Keratinocyte (primary cell): ENCODE results near the gene TENM4. TPM values are rescaled to one million over a fixed set of nuclear protein-coding genes. Genes with fewer than 3 reads are reported as not detected.

Source experiments
- DNase-seq: peaks from one replicate; pipeline ENCODE4 v3.0.0-alpha.2; 2011; ENCODE audit warnings: low read depth, missing footprints, low spot score
- FAIRE-seq: peaks from 2 replicates; lab custom pipeline; 2011; peaks lifted over from hg19 to GRCh38; lab: Jason Lieb, UNC
- H2AFZ ChIP-seq: 2 replicates; pipeline ENCODE4 v1.6.0; 2012; ENCODE audit warnings: low read length, control low read depth, inconsistent platforms; ENCODE audit not compliant: control insufficient read depth
- H3K27ac ChIP-seq: 2 replicates; pipeline ENCODE4 v1.5.1; 2011; ENCODE audit warnings: low read length; ENCODE audit not compliant: control insufficient read depth, insufficient read depth
- H3K27me3 ChIP-seq: 3 replicates; pipeline ENCODE4 v1.6.0; 2011; ENCODE audit warnings: low read length; ENCODE audit not compliant: control insufficient read depth, insufficient read depth; ENCODE audit errors: extremely low read depth
- H3K36me3 ChIP-seq, 2 experiments: 2 replicates in 1 of 2; 3 replicates in 1 of 2; pipeline ENCODE4 v1.5.1; 2011; ENCODE audit warnings: low read length in 2 of 2, mild to moderate bottlenecking in 1 of 2; ENCODE audit not compliant: control insufficient read depth in 2 of 2, insufficient read depth in 2 of 2; ENCODE audit errors: extremely low read depth in 1 of 2
- H3K4me1 ChIP-seq: 3 replicates; pipeline ENCODE4 v1.5.1; 2011; ENCODE audit warnings: low read length; ENCODE audit not compliant: control insufficient read depth, insufficient read depth; ENCODE audit errors: extremely low read depth
- H3K4me2 ChIP-seq: 3 replicates; pipeline ENCODE4 v1.6.0; 2011; ENCODE audit warnings: low read depth, low read length; ENCODE audit not compliant: control insufficient read depth, insufficient read depth; ENCODE audit errors: extremely low read depth
- H3K4me3 ChIP-seq, 3 experiments: fragments of 200-600 bp in 1 of 3; sonication (generic) in 1 of 3; 2 replicates in 2 of 3; 3 replicates in 1 of 3; pipeline ENCODE4 v1.5.1; 2011 to 2016; ENCODE audit warnings: low read length in 3 of 3, mild to moderate bottlenecking in 3 of 3, control low read depth in 2 of 3, inconsistent platforms in 1 of 3, low read depth in 1 of 3, mixed read lengths in 1 of 3, mixed run types in 1 of 3, moderate library complexity in 1 of 3; ENCODE audit not compliant: control insufficient read depth in 2 of 3, insufficient read depth in 2 of 3; ENCODE audit errors: extremely low read depth in 1 of 3
- H3K79me2 ChIP-seq: 2 replicates; pipeline ENCODE4 v1.6.0; 2012; ENCODE audit warnings: low read length; ENCODE audit not compliant: control insufficient read depth, insufficient read depth
- H3K9ac ChIP-seq: 3 replicates; pipeline ENCODE4 v1.6.0; 2011; ENCODE audit warnings: low read length; ENCODE audit not compliant: control insufficient read depth, insufficient read depth; ENCODE audit errors: extremely low read depth
- H3K9me1 ChIP-seq: 3 replicates; pipeline ENCODE4 v1.6.0; 2011; ENCODE audit warnings: low read length; ENCODE audit not compliant: control insufficient read depth, insufficient read depth; ENCODE audit errors: extremely low read depth
- H3K9me3 ChIP-seq: 2 replicates; pipeline ENCODE4 v1.5.1; 2012; ENCODE audit warnings: low read depth, low read length; ENCODE audit not compliant: control insufficient read depth
- H4K20me1 ChIP-seq: 3 replicates; pipeline ENCODE4 v1.6.0; 2011; ENCODE audit warnings: low read length; ENCODE audit not compliant: control insufficient read depth, insufficient read depth; ENCODE audit errors: extremely low read depth
- EZH2 ChIP-seq: IDR thresholded peaks from one replicate; pipeline ENCODE4 v1.6.1; 2012; ENCODE audit warnings: inconsistent platforms, mild to moderate bottlenecking, low read length, moderate library complexity
- dilution Hi-C: fragments of 300-500 bp; cut with MboI; formaldehyde crosslinking; loops from one replicate; pipeline ENCODE4 v1.7.0; 2020; ENCODE audit warnings: low sequenced_read_pairs; ENCODE audit not compliant: extremely low pct_ligation_motif_present
- polyA plus RNA-seq, 5 experiments: library from polyadenylated mRNA; depleted of rRNA in 3 of 5; stranded (reverse) in 3 of 5; stranded (forward) in 1 of 5; unstranded in 1 of 5; fragments of >200 nt; gene quantifications; 1 replicate in 1 of 5; 2 replicates in 3 of 5; 3 replicates in 1 of 5; pipeline versions ENCODE4 v1.2.1 to v1.2.3, GENCODE V29; 2011 to 2012; ENCODE audit warnings: missing spikeins in 2 of 5, low read depth in 1 of 5, low replicate concordance in 1 of 5
- TF ChIP-seq, protein P1 (sequence below), 3 experiments: IDR thresholded peaks in 1 of 3; conservative IDR thresholded peaks in 1 of 3; optimal IDR thresholded peaks in 1 of 3; 2 replicates in 2 of 3; 3 replicates in 1 of 3; pipeline versions ENCODE3 to v1.5.1; 2011; ENCODE audit warnings: low read length in 3 of 3, mild to moderate bottlenecking in 3 of 3, moderate library complexity in 2 of 3, control low read depth in 1 of 3, inconsistent platforms in 1 of 3; ENCODE audit not compliant: insufficient read depth in 2 of 3; ENCODE audit errors: extremely low read depth in 1 of 3

TENM4 gene
- polyA plus RNA-seq, 1 donor (not counting 4 experiments of a cell fraction or from before 2014, with no cell fraction given), result 3.5 TPM

DNA sequence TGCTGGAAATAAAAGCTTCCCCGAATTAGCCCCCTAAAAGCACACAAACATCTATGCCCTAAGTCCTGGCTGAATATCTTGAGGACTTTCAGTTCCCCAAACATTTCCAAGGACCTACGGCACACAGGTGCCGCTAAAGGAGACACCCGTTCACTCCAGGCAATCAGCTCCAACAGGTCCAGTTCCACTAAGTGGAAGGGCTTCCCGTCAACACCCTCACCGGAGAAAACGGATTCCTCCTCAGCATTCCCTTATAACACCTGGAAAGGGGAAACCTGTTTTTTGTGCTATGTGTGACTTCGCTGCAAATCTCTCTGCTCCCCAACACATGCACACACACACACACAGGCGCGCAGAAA, 3.9 kb downstream of the TENM4 start:
- peaks cover 45% of the 10 kb centered on the region for H3K4me1 ChIP-seq
- no peaks in the 10 kb centered on the region for H3K9me3 ChIP-seq
- no peaks in the 10 kb centered on the region for H3K27me3 ChIP-seq
- H4K20me1 ChIP-seq, result no peaks in the 10 kb centered on the region
- H2AFZ ChIP-seq, result peak overlapping the region; percentile 29
- H3K36me3 ChIP-seq, result peaks cover 0 to 9% of the 10 kb centered on the region in 2 experiments
- TF ChIP-seq EZH2, result no peak
- TF ChIP-seq, protein P1, sequence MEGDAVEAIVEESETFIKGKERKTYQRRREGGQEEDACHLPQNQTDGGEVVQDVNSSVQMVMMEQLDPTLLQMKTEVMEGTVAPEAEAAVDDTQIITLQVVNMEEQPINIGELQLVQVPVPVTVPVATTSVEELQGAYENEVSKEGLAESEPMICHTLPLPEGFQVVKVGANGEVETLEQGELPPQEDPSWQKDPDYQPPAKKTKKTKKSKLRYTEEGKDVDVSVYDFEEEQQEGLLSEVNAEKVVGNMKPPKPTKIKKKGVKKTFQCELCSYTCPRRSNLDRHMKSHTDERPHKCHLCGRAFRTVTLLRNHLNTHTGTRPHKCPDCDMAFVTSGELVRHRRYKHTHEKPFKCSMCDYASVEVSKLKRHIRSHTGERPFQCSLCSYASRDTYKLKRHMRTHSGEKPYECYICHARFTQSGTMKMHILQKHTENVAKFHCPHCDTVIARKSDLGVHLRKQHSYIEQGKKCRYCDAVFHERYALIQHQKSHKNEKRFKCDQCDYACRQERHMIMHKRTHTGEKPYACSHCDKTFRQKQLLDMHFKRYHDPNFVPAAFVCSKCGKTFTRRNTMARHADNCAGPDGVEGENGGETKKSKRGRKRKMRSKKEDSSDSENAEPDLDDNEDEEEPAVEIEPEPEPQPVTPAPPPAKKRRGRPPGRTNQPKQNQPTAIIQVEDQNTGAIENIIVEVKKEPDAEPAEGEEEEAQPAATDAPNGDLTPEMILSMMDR (optimal IDR thresholded peaks at IDR 0.05 in 1 of 3, IDR thresholded peaks at IDR 0.05 in 1 of 3, conservative IDR thresholded peaks at IDR 0.05 in 1 of 3; ENCODE audit: extremely low read depth in 1 of 3, insufficient read depth in 2 of 3, low read length in 3 of 3), result no peak
- no peaks in the 10 kb centered on the region for H3K9me1 ChIP-seq
- peak overlapping the region; percentile 94 for H3K9ac ChIP-seq
- DNase-seq (no peak), FAIRE-seq (peak; percentile 9)
- dilution Hi-C loops, result no loop called here
- H3K27ac ChIP-seq, result peak overlapping the region; percentile 89
- peak overlapping the region; percentile 100 for H3K4me2 ChIP-seq
- peak overlapping the region; percentile 69 to 81 (median 80) for H3K4me3 ChIP-seq
- H3K79me2 ChIP-seq, result peaks cover 74% of the 10 kb centered on the region

DNA sequence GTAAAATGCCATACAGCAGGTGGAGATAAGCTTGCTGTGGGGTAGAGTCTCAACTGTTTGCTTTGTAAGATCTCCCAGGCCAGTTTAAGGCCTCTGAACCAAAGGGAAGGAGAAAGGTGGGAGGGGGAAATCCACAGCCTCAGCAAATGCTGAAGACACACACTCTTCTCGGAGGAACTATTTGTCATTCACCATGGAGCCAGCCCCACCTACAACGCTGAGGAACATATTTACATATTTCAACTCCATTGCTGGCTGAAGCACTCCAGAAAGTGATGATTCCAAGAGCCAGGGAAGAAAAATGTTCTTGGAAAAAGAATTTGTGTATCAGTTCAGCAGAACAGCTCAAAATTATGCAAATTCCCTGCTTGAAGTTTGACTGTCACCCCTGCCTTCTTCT, 6.5 kb downstream of the TENM4 start:
- peaks cover 0 to 9% of the 10 kb centered on the region in 2 experiments for H3K36me3 ChIP-seq
- dilution Hi-C loops, result no loop called here
- peak; percentile 80 for FAIRE-seq
- H3K9me1 ChIP-seq, result no peaks in the 10 kb centered on the region
- H3K27ac ChIP-seq, result peak overlapping the region; percentile 22
- H3K4me2 ChIP-seq, result peak overlapping the region; percentile 45
- H2AFZ ChIP-seq, result no peak overlapping the region
- peak overlapping the region; percentile 7 for H3K9ac ChIP-seq
- TF ChIP-seq, protein P1 (optimal IDR thresholded peaks at IDR 0.05 in 1 of 3, IDR thresholded peaks at IDR 0.05 in 1 of 3, conservative IDR thresholded peaks at IDR 0.05 in 1 of 3; ENCODE audit: extremely low read depth in 1 of 3, insufficient read depth in 2 of 3, low read length in 3 of 3), result no peak
- TF ChIP-seq EZH2, result no peak
- DNase-seq, result no peak
- peaks cover 60% of the 10 kb centered on the region for H3K4me1 ChIP-seq
- H3K79me2 ChIP-seq, result peaks cover 83% of the 10 kb centered on the region
- no peaks in the 10 kb centered on the region for H3K9me3 ChIP-seq
- no peak overlapping the region for H3K4me3 ChIP-seq
- no peaks in the 10 kb centered on the region for H3K27me3 ChIP-seq
- H4K20me1 ChIP-seq, result no peaks in the 10 kb centered on the region
